ENCODE data around the gene ANP32D. TPM values are rescaled to one million over a fixed set of nuclear protein-coding genes. Genes with fewer than 3 reads are reported as not detected.
"Not testable (repeated sequence)": the region's sequence is repeated elsewhere in the genome, so short reads cannot be mapped to it uniquely, and the experiment has no call there.

The ANP32D gene
- total RNA-seq, 4 donors from 2014 or later = not detected

GRCh38 chr12:48486261-48486660 lies 13.9 kb downstream of the ANP32D start:
- H3K9me3 ChIP-seq = no peaks in the 10 kb centered on the region
- H3K36me3 ChIP-seq = no peaks in the 10 kb centered on the region
- no peak overlapping the region for H3K4me3 ChIP-seq
- 81% methylated on average over 2 of the region's 2 CpGs for WGBS
- TF ChIP-seq POLR2A (IDR thresholded peaks at IDR 0.05) (no peak), EP300 (IDR thresholded peaks at IDR 0.05) (no peak), CTCF (IDR thresholded peaks at IDR 0.05) (no peak), POLR2AphosphoS5 (IDR thresholded peaks at IDR 0.05) (no peak)
- H3K4me1 ChIP-seq = no peaks in the 10 kb centered on the region
- no peaks in the 10 kb centered on the region for H3K27me3 ChIP-seq
- H3K27ac ChIP-seq = no peak overlapping the region
- no peak for DNase-seq (ENCODE audit: low spot score in 2 of 2)

- H3K36me3 ChIP-seq = no peaks in the 10 kb centered on the region
- H3K4me3 ChIP-seq = no peak overlapping the region
- no peak overlapping the region for H3K27ac ChIP-seq
- DNase-seq (ENCODE audit: low spot score in 2 of 2) = no peak
- H3K9me3 ChIP-seq = no peaks in the 10 kb centered on the region
- TF ChIP-seq POLR2A (IDR thresholded peaks at IDR 0.05) (no peak), EP300 (IDR thresholded peaks at IDR 0.05) (no peak), POLR2AphosphoS5 (IDR thresholded peaks at IDR 0.05) (no peak), CTCF (IDR thresholded peaks at IDR 0.05) (no peak)
- no peaks in the 10 kb centered on the region for H3K4me1 ChIP-seq
- 19% methylated on average over 5 of the region's 5 CpGs for WGBS
- no peaks in the 10 kb centered on the region for H3K27me3 ChIP-seq
Observed at GRCh38 chr12:48486679-48487078, 14.3 kb downstream of the ANP32D start.

GRCh38 chr12:48489012-48489411 lies 16.7 kb downstream of the ANP32D start:
- H3K27me3 ChIP-seq = no peaks in the 10 kb centered on the region
- no peaks in the 10 kb centered on the region for H3K4me1 ChIP-seq
- H3K9me3 ChIP-seq = no peaks in the 10 kb centered on the region
- no peaks in the 10 kb centered on the region for H3K36me3 ChIP-seq
- no peak overlapping the region for H3K27ac ChIP-seq
- DNase-seq (ENCODE audit: low spot score in 2 of 2) = no peak
- TF ChIP-seq EP300 (IDR thresholded peaks at IDR 0.05) (no peak), POLR2A (IDR thresholded peaks at IDR 0.05) (no peak), CTCF (IDR thresholded peaks at IDR 0.05) (no peak), POLR2AphosphoS5 (IDR thresholded peaks at IDR 0.05) (no peak)
- 52% methylated on average over 2 of the region's 2 CpGs for WGBS
- H3K4me3 ChIP-seq = no peak overlapping the region

GRCh38 chr12:48489456-48489855 lies 17.1 kb downstream of the ANP32D start:
- DNase-seq (ENCODE audit: low spot score in 2 of 2); H3K27ac ChIP-seq; H3K36me3 ChIP-seq; H3K4me3 ChIP-seq; H3K27me3 ChIP-seq; H3K4me1 ChIP-seq; H3K9me3 ChIP-seq: not testable (repeated sequence)
- WGBS = 47% methylated on average over 7 of the region's 7 CpGs

GRCh38 chr12:48500281-48500680 lies 27.9 kb downstream of the ANP32D start:
- not testable (repeated sequence) for H3K36me3 ChIP-seq; H3K27ac ChIP-seq; H3K9me3 ChIP-seq; DNase-seq (ENCODE audit: low spot score in 2 of 2); H3K4me3 ChIP-seq; H3K4me1 ChIP-seq; H3K27me3 ChIP-seq
- WGBS = 100% methylated on average over 12 of the region's 32 CpGs

- H3K36me3 ChIP-seq = not testable (repeated sequence)
Observed at GRCh38 chr12:48506836-48507235, 34.5 kb downstream of the ANP32D start.

GRCh38 chr12:48508987-48509386 lies 36.6 kb downstream of the ANP32D start:
- WGBS = 89% methylated on average over 2 of the region's 2 CpGs
- Histone ChIP-seq H3K27me3 (peaks cover 6% of the 10 kb centered on the region), H3K36me3 (no peaks in the 10 kb centered on the region), H3K4me3 (no peak overlapping the region), H3K4me1 (no peaks in the 10 kb centered on the region), H3K27ac (no peak overlapping the region), H3K9me3 (no peaks in the 10 kb centered on the region)
- DNase-seq (ENCODE audit: low spot score in 2 of 2) = no peak
- no peak for TF ChIP-seq POLR2A (IDR thresholded peaks at IDR 0.05)
- no peak for TF ChIP-seq EP300 (IDR thresholded peaks at IDR 0.05)
- TF ChIP-seq CTCF (IDR thresholded peaks at IDR 0.05) = no peak
- TF ChIP-seq POLR2AphosphoS5 (IDR thresholded peaks at IDR 0.05) = no peak

More at GRCh38 chr12:48506836-48507235, 34.5 kb downstream of the ANP32D start:
- H3K27ac ChIP-seq; H3K4me3 ChIP-seq; DNase-seq (ENCODE audit: low spot score in 2 of 2); H3K4me1 ChIP-seq; H3K9me3 ChIP-seq: not testable (repeated sequence)
- 26% methylated on average over 2 of the region's 2 CpGs for WGBS
- peaks cover 11% of the 10 kb centered on the region for H3K27me3 ChIP-seq
